ENCODE data around the gene SIDT2.
"Not testable (repeated sequence)": the region's sequence is repeated elsewhere in the genome, so short reads cannot be mapped to it uniquely, and the experiment has no call there.

The SIDT2 gene

GRCh38 chr11:117204283-117205080 is 25.9 kb downstream of the SIDT2 start:
- no peak for DNase-seq (ENCODE audit: low read depth in 2 of 2)

DNA sequence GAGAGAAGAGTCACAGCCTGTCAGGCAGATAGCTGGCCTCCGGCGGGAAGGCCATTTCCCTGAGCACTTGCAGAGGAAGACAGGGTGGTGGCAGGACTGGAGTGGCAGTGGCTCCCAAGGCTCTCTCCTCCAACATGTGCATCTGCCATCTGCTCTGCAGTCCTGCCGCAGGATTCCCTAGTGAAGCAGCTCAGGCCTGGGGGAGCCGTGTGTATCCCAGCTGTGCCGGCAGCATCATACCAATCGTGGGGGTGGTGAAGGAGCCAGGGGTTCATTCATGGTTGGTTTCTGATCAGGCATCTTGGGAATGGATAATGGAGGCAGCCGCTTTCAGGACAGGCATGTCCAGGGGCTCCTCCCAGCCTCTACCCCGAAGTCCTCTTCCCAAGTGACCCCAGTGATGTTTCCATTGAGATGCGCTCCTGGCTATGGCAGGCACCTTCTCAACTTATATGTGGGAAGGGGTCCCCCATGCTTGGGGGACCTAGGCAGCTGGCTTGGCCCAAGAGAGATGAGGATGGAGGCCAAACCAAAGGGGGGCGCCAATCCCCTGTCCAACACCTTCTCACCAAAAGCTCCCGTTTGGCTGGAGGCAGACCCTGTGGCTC is 26.8 kb downstream of the SIDT2 start:
- no peak for DNase-seq (ENCODE audit: low read depth in 2 of 2)

GRCh38 chr11:117206111-117206510 is 27.6 kb downstream of the SIDT2 start:
- not testable (repeated sequence) for DNase-seq (ENCODE audit: low read depth in 2 of 2)

DNA sequence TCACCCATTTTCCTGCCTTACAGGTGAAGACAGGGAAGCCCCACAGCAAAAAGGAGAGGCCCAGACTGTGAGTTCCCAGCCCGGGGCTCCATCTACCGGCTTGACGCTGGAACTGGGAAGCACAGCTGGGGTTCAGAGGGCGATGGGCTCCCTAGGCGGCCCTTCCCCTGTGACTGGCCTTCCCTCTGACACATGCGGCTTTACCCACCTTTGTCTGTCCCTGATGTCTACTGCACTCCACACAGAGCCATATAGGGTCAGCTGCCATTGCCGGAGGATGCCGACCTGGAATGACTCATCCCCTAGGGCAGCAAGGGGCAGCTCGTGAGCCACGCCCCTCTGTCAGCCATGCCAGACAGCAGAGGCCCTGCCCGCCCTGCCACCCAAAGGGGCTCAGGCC is 28.3 kb downstream of the SIDT2 start:
- DNase-seq (ENCODE audit: low read depth in 2 of 2), result not testable (repeated sequence)

GRCh38 chr11:117207481-117207880 is 28.9 kb downstream of the SIDT2 start:
- not testable (repeated sequence) for DNase-seq (ENCODE audit: low read depth in 2 of 2)

- not testable (repeated sequence) for DNase-seq (ENCODE audit: low read depth in 2 of 2)
These were observed 30.2 kb downstream of the SIDT2 start for GRCh38 chr11:117208710-117209109.

DNA sequence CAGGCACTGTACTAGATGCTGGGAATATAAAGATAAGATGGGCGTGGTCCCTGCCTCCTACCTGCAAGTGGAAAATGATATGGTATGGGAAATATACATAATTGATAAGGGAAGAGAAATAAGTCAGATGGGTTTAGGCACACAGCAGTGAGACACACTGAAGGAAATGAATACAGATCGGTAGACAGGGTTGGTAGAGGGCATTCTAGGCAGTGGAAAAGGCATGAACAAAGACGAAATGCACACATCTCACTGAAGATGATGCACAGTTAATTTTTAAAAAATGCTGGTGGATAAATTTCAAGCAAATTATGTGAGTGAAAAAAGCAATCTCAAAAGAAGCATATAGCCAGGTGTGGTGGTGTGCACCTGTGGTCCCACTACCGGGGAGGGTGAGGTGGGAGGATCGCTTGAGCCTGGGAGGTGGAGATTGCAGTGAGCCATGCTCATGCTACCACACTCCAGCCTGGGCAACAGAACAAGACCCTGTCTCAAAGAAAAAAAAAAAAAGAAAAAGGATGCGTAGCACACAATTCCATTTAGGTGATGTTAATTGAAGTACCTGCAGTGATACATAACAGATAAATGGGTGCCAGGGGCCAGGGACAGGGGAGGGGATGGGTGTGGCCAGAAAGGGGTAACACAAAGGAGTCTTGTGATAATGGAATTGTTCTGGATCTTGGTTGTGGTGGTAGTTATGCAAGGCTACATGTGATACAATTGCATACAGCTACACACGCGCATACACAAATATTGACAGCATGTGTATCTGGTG is 31.0 kb downstream of the SIDT2 start:
- DNase-seq (ENCODE audit: low read depth in 2 of 2), result not testable (repeated sequence)

DNA sequence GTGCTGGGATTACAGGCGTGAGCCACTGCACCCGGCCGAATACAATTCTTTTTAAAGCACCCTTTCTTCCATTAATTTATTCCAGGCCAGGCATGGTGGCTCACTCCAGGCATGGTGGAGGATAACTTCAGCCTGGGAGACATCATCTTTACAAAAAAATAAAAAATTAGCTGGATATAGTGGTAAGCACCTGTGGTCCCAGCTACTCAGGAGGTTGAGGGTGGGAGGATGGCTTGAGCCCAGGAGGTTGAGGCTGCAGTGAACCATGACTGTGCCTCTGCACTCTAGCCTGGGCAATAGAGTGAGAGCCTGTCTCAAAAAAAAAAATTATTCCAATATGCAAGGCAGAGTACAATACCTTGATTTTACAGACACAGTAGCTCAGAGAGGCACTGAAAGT is 32.1 kb downstream of the SIDT2 start:
- DNase-seq (ENCODE audit: low read depth in 2 of 2), result no peak

DNA sequence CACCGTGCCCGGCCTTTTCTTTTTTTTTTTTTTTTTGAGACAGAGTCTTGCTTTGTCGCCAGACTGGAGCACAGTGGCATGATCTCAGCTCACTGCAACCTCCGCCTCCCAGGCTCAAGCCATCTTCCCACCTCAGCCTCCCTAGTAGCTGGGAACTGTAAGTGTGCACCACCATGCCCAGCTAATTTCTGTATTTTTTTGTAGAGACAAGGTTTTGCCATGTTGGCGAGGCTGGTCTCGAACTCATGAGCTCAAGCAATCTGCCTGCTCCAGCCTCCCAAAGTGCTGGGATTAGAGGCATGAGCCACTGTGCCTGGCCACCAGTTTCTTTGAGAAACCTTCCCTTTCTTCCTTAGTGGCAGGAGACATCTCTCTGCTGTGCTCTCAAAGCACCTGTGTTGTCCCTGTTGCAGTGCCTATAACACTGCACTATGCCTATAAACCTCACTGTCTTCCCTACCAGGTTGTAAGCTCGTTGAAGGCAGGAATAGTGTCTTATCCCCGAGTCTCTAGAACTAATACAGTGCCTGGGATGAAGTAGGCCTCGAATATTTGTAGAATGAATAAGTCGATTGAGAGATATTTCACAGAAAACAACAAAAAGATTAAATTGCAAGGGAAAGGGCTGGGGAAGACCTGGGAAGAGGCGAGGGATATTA is 34.3 kb downstream of the SIDT2 start:
- no peak for DNase-seq (ENCODE audit: low read depth in 2 of 2)

DNA sequence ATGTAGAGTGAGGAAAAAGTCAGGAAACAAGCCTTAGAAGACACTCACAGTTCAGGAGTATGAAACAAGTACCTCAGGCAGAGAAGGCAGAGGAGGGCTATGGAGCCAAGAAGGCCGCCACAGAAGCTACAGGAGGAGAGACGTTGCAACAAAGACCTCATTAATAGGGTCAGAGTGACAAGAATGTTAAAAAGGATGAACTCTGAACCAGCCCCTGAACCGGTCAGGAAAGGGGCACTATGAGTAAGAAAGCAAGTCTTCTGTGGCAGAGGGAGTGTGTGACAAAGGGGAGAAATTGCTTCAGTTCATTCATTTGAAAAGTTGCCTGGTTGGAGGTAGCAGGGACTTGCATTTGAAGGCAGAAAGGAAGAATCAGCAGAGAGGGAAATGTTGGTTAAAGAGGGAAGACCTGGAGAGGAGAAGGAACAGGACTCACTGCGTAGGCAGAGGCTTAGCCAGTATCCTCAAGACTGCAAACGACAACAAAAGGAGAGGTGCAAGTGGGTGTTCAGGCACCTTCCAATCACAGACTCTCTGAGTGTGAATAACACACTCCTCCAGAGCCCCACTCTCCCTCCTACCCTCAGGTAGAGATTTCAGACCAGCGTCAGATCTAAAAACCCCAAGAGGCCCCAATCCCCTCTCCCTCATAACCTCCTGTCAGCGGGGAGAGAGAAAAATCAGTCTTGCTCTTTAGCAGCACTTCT is 36.0 kb downstream of the SIDT2 start:
- DNase-seq (ENCODE audit: low read depth in 2 of 2), result no peak

GRCh38 chr11:117217141-117218084 is 38.9 kb downstream of the SIDT2 start:
- no peak for DNase-seq (ENCODE audit: low read depth in 2 of 2)

DNA sequence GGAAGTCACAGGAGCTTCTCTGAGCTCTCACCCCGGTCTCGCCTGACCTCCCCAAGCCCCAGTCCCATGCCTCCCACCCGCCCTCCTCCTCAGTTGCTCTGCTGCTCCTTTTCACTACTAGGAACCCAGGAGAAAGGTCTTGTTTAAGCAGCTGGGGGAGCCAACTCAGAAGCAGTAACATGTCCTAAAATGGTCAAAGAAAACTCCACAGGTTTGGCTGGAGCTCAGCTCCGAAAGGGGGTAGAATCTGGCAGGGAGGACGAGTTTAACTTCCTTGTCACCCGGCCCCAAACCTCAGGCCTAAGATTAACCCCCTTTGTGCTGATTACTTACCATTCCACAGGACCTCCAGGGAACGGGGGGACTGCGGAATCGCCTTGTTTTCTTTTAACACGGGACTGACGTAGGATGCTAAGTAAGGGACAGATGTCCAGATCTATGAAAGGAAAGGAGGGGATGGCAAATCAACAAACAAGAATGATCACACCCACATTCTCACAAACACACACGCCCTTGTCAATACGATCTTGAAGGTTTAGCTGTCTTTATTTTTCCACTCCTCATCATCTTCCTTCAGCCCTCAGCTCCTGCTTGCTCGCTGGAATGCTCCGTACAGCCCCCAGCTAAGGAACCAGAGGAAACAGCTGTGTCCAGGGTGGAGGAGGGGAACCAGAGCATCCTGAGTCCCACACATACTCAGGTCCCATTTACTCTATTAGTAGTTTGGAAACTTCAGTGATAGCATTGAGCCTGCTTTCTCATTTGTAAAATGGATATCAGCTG is 39.8 kb downstream of the SIDT2 start:
- no peak for DNase-seq (ENCODE audit: low read depth in 2 of 2)

DNA sequence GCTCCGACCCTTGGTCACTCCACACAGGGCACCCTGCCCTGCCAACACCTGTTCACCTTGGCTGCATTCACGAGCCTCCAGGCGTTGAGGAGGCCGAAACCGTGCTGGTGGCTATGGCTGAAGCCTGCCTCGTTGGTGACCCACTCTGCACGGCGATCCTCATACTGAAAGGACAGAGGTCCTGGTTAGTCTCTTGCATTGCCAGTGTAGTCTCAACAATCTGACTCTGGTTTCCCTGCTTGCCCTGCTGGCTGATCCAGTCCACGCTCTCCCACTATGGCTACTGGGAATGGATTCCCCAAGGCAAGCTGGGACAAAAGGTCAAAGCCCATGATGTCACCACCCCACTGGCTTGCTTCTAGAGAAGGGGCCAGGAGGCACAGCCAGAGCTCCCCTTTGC is 40.5 kb downstream of the SIDT2 start:
- no peak for DNase-seq (ENCODE audit: low read depth in 2 of 2)

- DNase-seq (ENCODE audit: low read depth in 2 of 2), result no peak
These were observed 40.9 kb downstream of the SIDT2 start for GRCh38 chr11:117219455-117219854.

GRCh38 chr11:117219995-117220394 is 41.5 kb downstream of the SIDT2 start:
- no peak for DNase-seq (ENCODE audit: low read depth in 2 of 2)

GRCh38 chr11:117220568-117220967 is 42.0 kb downstream of the SIDT2 start:
- no peak for DNase-seq (ENCODE audit: low read depth in 2 of 2)

DNA sequence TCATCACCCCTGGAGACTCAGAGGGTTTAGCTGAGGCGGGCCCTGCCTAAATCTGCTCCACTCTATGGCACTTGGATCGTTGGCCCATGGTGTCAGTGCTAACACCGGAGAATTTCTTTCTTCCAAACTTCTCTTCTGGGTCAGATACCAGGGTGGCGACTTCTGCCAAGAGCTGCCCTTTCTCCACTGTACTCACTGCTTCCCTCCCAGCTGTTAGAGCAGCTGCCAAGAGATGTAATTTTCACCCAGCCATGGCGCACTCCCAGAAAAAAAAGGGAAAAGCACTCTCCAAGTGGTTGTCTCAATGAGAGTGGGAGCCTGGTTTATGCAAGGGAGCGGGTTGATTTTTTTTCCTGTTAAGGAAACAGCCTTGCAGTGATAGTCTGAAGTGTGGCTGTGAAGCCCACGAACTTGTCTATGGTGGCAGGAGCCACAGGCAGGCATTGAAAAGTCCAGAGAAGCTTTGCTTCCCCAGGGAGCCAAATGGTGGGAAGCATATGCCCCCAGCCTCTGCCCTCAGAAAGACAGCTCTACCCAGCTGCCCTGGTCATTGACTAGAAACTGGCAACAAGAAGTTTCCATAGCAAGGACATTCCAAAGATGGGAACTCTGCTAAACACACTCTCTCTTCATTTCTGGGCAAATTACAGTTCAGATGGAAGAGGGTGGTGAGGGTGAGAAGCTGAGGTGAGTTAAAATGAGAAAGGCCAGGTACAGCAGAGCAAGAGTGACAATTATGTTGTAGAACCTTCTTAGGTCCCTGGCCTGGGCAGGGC is 42.6 kb downstream of the SIDT2 start:
- DNase-seq (ENCODE audit: low read depth in 2 of 2), result no peak

GRCh38 chr11:117221775-117222517 is 43.4 kb downstream of the SIDT2 start:
- DNase-seq (ENCODE audit: low read depth in 2 of 2), result no peak

Measured in stimulated activated CD4-positive, alpha-beta T cell treated with anti-CD3 and anti-CD28 coated beads, Interleukin-4, amount 100 ng/mL, for 48 hours (primary cell).